Muscle of arm (tissue), 12 donors: Measurements from ENCODE around the gene FOS. TPM values are rescaled to one million over a fixed set of nuclear protein-coding genes. Genes with fewer than 3 reads are reported as not detected.
A peak's percentile ranks its signal among the peaks of the same experiment; 100 is the strongest.

ENCODE experiments used
- DNase-seq: peaks from one replicate; pipeline ENCODE4 v3.0.0-alpha.2; 2013
- polyA plus RNA-seq, 12 donors: library from polyadenylated mRNA; unstranded; fragments of 120-200 nt; gene quantifications; one replicate each; pipeline ENCODE4 v1.2.1, GENCODE V29; 2013; ENCODE audit not compliant: insufficient read length in 12 of 12

Gene FOS
- polyA plus RNA-seq, 12 donors: 174 to 1,944 (median 670) TPM; not detected in 1

DNA sequence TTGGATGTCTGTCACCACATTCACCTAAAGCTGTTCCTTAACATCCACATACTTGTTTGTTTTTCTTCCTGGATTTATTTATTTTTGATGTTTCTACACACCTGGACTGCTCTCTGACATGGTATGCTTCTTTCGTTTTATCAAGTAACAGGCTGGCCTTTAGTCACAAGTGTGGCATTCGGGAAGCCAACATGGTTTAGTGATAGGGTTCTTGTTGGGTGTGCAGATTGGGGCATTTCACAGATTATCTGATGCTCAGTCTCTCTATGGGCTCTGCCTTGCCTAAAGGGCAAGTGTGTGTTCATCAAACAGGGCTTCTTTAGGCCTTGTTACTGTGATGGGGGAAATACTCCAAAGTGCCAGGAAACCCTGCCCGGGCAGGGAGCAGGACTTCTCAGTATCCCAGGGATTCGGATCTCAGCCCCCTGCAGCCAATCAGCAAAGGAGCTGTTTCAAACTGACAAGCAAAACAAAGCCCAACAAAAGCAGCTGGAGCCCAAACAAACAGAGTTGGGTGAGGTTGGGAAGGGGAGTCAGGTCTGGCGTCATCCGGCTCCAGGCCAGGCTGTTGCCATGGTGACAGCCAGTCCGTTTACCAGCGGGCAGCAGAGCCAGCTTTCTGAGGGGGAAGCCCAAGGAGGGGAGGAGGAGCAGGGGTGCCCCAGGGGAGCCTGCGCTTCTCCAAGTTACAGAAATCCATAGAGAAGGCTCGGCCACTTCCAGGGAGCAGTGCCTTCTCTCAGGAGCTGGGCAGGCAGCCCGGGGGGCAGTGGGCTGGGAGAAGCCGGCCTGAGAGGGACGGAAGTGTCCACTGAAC, 31.9 kb downstream of the FOS start:
- peak; percentile 88 for DNase-seq

- no peak for DNase-seq
Observed at GRCh38 chr14:75311356-75311755, 32.7 kb downstream of the FOS start.

DNA sequence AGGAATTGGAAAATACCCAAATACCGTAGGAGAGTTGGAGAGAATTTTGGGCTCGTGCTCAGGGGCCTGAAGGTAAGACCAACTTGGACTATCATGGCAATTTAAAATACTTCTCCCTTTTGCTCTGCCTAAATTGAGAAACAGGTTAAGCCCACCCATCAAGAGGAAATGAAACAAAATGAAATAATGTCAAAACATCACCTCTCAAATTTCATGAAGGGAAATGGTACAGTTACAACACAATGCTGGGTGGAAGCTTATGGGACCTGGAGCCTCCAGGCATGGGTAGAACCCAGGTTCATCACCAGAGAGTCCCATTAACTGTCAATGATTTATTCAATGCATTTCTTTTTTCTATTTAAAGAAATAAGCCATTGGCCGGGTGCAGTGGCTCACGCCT, 33.7 kb downstream of the FOS start:
- DNase-seq: no peak

DNA sequence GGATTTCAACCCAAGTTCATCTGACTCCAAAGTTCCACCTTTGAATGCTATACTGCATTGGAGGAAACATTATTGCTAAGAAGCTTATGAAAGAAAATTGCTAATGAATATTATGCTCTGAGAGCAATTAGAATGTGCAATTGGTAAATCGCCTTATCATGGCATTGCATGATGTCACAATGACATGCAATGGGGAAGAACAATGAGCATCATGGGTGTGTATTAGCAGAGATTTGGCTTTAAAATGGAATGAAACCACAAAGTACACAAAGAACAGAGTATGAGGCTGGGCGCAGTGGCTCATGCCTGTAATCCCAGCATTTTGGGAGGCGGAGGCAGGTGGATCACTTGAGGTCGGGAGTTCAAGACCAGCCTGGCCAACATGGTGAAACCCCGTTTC, 34.7 kb downstream of the FOS start:
- no peak for DNase-seq

DNA sequence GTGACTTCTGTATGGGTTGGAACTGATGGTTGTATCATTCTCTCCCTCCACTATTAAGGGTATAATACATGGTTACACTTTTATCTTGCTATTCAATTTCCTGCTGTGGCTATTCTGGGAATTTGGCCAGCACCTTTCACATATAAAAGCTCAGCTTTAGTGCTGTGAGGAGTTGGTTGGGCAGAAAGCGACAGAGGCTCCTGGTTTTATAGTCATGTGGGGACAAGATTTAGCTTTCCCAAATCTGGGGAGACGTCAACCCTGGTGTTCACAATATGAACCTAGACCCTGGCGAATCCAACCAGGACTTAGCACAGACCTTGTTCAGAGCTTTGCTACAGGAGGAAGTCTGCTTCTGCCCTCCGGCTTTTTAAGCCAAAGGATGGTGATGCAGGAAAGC, 36.5 kb downstream of the FOS start:
- no peak for DNase-seq

DNA sequence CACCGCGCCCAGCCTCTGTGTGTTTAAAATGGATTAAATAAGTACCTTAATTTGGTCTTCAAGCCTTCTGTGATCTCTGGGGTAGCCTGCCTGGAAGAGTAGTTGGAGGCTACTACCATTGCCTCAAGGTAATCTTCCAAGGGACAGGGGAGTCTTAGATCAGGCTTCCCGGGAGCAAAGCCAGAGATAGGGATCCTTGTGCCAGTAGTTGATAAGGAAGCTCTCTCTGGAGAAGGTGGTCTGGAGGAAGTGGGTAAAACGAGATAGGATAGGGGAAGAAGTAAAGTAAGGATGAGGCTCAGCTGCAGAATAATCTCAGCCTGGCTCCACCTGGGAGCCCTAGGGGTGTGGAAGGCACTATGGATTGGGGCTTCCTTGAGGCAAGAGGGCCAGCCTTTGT, 38.5 kb downstream of the FOS start:
- DNase-seq: no peak

DNA sequence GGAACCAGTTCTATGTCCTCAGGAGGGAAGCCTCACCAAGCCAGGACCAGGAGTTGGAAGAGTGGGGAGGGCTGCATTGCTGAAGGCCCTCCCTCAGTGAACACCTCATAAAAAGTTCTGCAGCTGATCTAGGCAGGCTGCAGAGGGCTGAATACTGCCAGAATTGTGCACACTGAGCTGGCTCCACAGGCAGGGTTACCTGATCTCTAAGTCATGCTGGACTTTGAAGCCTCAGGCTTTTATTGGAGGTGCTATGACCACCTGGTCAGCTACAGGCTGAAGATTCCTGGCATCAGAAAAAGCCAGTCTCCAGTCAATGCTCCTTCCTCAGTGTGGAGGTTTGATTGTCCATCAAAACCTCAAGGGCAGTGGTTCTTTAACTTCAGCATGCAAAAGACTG, 39.7 kb downstream of the FOS start:
- no peak for DNase-seq

DNA sequence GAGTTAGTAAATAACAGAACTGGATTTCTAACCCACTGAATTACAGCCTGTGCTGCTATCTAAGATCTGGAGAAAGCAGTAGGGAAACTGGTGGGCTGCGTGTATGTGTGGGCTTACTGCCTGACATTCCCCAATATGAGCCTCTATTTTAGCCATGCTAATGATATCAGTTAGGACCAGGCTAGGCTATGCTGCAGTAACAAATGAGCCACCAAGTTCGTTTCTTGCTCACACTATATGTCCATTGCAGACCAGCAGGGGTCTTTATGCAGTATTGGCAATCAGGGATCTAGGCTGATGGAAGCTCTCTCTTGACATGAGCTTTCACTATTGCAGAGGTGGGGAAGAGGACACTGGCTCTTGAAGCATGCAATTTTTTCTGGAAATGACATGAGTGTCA, 40.4 kb downstream of the FOS start:
- DNase-seq: no peak

- no peak for DNase-seq
Observed at GRCh38 chr14:75320196-75320595, 41.6 kb downstream of the FOS start.

DNA sequence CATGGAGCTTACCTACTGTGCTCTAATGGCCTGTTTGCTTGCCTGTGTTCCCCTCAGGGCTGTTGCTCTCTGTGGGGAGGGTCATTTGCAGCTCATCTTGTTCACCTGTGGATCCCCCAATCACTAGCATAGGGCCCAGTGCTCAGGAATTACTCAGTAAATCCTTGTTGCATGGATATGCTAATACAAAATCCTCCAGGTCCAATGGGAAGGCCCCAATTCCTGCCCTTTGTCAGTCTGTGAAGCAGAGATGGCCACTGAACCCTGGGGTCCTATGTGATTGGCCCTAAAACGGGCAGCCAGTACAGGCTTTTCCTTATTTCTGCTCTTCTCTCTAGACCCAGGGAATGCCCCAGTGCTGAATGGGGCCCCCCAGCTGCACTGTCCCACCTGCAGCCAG, 44.1 kb downstream of the FOS start:
- DNase-seq: no peak

DNA sequence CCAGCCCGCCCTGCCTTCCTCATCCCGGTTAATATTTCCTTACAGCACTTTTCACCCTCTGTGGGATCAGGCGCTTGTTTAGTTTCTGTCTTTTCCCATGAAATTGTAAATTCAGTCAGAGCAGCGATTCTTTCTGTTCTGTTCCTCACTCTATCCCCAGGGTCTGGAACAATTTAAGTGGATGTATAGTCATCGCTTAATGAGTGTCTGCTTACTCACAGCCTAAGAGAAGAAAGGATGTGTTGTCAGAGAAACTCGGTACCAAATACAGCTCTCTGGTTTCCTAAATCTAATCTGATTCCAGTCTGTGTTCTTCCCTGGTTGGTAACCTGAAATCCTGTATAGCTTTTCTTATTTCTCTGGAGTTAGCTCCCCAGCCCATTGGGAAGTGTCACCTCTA, 44.9 kb downstream of the FOS start:
- no peak for DNase-seq

- DNase-seq: no peak
Observed at GRCh38 chr14:75328558-75329155, 50.0 kb downstream of the FOS start.

GRCh38 chr14:75329369-75329768, 50.7 kb downstream of the FOS start:
- no peak for DNase-seq

GRCh38 chr14:75331471-75331870, 52.8 kb downstream of the FOS start:
- DNase-seq: no peak

Other genes starting within 250 kb of the FOS start
- gene MLH3, start 227.4 kb upstream of the FOS start, polyA plus RNA-seq: 10 to 100 TPM in 11 of 12 donors, not detected in 1; 19.0 to 28.6 (median 23.0) TPM
- 10 to 100 TPM in 11 of 12 donors, not detected in 1; 10.3 to 41.1 (median 20.4) TPM for gene ACYP1, start 214.8 kb upstream of the FOS start, polyA plus RNA-seq
- 1 to 10 TPM in 7 of 12 donors, under 1 TPM in 3, not detected in 2; 0.38 to 2.5 (median 1.2) TPM for gene ZC2HC1C, start 209.2 kb upstream of the FOS start, polyA plus RNA-seq
- 100 to 1,000 TPM in 2 of 12 donors, 10 to 100 TPM in 9, not detected in 1; 49.5 to 103 (median 84.4) TPM for gene NEK9, start 151.8 kb upstream of the FOS start, polyA plus RNA-seq
- 100 to 1,000 TPM in 11 of 12 donors, not detected in 1; 129 to 182 (median 151) TPM for gene TMED10, start 102.2 kb upstream of the FOS start, polyA plus RNA-seq
- gene JDP2, start 149.2 kb downstream of the FOS start, polyA plus RNA-seq: 10 to 100 TPM in 11 of 12 donors, not detected in 1; 35.1 to 60.5 (median 47.5) TPM
- gene BATF, start 243.6 kb downstream of the FOS start, polyA plus RNA-seq: 1 to 10 TPM in 2 of 12 donors, under 1 TPM in 7, not detected in 3; 0.19 to 1.3 (median 0.31) TPM